ENCODE data around the gene LGALS14. TPM values are rescaled to one million over a fixed set of nuclear protein-coding genes. Genes with fewer than 3 reads are reported as not detected.
"Not testable (repeated sequence)": the region's sequence is repeated elsewhere in the genome, so short reads cannot be mapped to it uniquely, and the experiment has no call there.

The LGALS14 gene
- total RNA-seq, 2 experiments from 2014 or later: not detected

DNA sequence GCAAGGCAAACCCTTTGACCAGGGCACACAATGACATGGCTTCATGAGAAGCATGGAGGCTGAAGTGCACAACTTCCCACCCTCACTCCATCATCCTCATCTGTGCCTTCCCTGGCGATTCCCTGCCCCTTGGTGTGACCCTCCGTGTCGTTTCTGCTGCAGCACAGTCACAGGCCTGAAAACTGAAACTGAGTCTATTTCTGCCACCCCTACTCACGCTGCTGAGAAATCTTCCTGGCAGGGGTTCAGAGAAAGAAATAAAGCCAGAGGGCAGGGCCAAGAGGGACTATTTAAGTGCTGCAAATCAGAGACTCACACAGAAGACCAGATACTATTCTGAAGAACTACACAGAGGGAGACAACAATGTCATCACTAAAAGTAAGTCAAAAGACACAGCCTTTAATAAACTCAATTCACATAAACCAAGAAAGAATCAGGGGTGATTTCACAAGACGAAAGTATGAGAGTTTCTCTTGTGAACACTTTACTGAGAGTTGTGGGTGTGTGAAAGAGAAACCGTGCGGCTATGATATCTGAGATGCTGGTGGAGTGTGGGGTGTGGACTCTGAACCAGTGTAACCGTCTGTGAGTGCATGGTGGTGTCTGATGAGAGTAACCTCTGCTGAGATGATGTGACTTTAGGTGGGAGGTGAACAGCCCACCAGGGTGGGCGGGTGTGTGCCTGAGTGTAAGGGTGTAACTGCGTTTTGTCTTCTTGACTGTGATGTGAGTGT is 25.1 kb upstream of the LGALS14 start:
- peak overlapping the region; percentile 73 for H3K4me3 Mint-ChIP-seq
- peak overlapping the region; percentile 83 for H3K27ac Mint-ChIP-seq
- no peak for ATAC-seq (ENCODE audit: low read depth)
- no peak for DNase-seq
- no peaks in the 10 kb centered on the region for H3K9me3 Mint-ChIP-seq
- peaks cover 4% of the 10 kb centered on the region for H3K27me3 Mint-ChIP-seq
- POLR2A ChIA-PET: no interaction called here
- peaks cover 2% of the 10 kb centered on the region for H3K36me3 Mint-ChIP-seq
- H3K4me1 Mint-ChIP-seq: peaks cover 38% of the 10 kb centered on the region

GRCh38 chr19:39679791-39680168 is 24.5 kb upstream of the LGALS14 start:
- H3K36me3 Mint-ChIP-seq: peaks cover 2% of the 10 kb centered on the region
- peaks cover 38% of the 10 kb centered on the region for H3K4me1 Mint-ChIP-seq
- H3K27me3 Mint-ChIP-seq: peaks cover 4% of the 10 kb centered on the region
- POLR2A ChIA-PET: no interaction called here
- no peaks in the 10 kb centered on the region for H3K9me3 Mint-ChIP-seq
- peak overlapping the region; percentile 83 for H3K27ac Mint-ChIP-seq
- ATAC-seq (ENCODE audit: low read depth): no peak
- DNase-seq: no peak
- H3K4me3 Mint-ChIP-seq: peak overlapping the region; percentile 73

GRCh38 chr19:39680593-39680992 is 23.7 kb upstream of the LGALS14 start:
- Mint-ChIP-seq H3K27me3 (peaks cover 4% of the 10 kb centered on the region), H3K36me3 (peaks cover 2% of the 10 kb centered on the region), H3K9me3 (no peaks in the 10 kb centered on the region), H3K4me1 (peaks cover 32% of the 10 kb centered on the region), H3K27ac (no peak overlapping the region), H3K4me3 (no peak overlapping the region)
- ATAC-seq (ENCODE audit: low read depth) (no peak), DNase-seq (no peak)
- POLR2A ChIA-PET: no interaction called here

- H3K27me3 Mint-ChIP-seq: peaks cover 4% of the 10 kb centered on the region
- peaks cover 6% of the 10 kb centered on the region for H3K36me3 Mint-ChIP-seq
- no peak overlapping the region for H3K27ac Mint-ChIP-seq
- H3K9me3 Mint-ChIP-seq: peaks cover 2% of the 10 kb centered on the region
- DNase-seq (no peak), ATAC-seq (ENCODE audit: low read depth) (no peak)
- peaks cover 28% of the 10 kb centered on the region for H3K4me1 Mint-ChIP-seq
- H3K4me3 Mint-ChIP-seq: no peak overlapping the region
- POLR2A ChIA-PET: no interaction called here
Measured at GRCh38 chr19:39681416-39681815, 22.9 kb upstream of the LGALS14 start.

DNA sequence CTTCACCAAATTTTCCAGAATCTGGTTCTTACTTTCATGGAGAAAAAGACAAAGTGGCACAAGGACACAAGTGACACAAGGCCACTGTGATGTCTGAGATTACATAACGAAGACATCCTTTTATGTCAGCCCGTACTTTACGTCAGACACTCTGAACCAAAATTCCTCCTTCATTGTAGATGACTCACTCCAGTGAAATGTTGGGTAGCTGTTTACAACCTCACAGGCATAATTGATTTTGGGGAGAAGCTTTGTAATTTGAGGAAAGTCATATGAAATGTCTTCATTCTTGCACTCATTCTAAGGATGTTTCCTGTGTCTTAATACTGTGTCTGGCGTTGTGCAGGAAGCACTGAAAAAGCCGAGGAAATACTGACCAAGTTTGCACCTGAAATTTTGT is 20.0 kb upstream of the LGALS14 start:
- POLR2A ChIA-PET: no interaction called here
- ATAC-seq (ENCODE audit: low read depth) (no peak), DNase-seq (no peak)
- Mint-ChIP-seq H3K27ac (no peak overlapping the region), H3K27me3 (peaks cover 4% of the 10 kb centered on the region), H3K4me3 (no peak overlapping the region), H3K9me3 (peaks cover 3% of the 10 kb centered on the region), H3K36me3 (peaks cover 9% of the 10 kb centered on the region), H3K4me1 (peaks cover 13% of the 10 kb centered on the region)

- Mint-ChIP-seq H3K4me3 (no peak overlapping the region), H3K36me3 (peaks cover 9% of the 10 kb centered on the region), H3K27me3 (peaks cover 15% of the 10 kb centered on the region), H3K27ac (no peak overlapping the region), H3K9me3 (peaks cover 8% of the 10 kb centered on the region), H3K4me1 (peaks cover 6% of the 10 kb centered on the region)
- no peak for DNase-seq
- ATAC-seq (ENCODE audit: low read depth): no peak
- POLR2A ChIA-PET: no interaction called here
Measured at GRCh38 chr19:39686739-39687138, 17.5 kb upstream of the LGALS14 start.

- H3K9me3 Mint-ChIP-seq; DNase-seq; H3K36me3 Mint-ChIP-seq; ATAC-seq (ENCODE audit: low read depth); POLR2A ChIA-PET; H3K4me3 Mint-ChIP-seq; H3K4me1 Mint-ChIP-seq; H3K27ac Mint-ChIP-seq: not testable (repeated sequence)
- peaks cover 14% of the 10 kb centered on the region for H3K27me3 Mint-ChIP-seq
Measured at GRCh38 chr19:39688637-39689036, 15.6 kb upstream of the LGALS14 start.

DNA sequence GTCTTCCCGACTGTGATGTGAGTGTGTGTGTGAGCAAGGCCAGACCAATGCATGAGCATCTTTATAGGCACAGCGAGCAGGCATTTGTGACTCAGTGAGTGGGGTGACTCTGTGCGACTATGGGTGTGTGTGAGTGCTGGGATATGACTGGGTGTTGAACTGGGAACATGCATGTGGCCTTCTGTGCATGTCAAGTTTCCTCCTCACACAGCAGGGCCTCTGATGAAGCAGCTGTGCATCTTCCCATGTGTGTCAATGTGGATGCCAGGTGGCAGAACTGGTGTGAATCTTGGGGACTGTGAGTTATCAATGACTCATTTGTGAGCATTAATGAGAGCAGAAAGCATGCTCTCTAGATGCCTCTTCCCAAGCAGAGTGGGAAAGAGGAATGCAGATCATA is 12.1 kb upstream of the LGALS14 start:
- H3K27me3 Mint-ChIP-seq: peaks cover 17% of the 10 kb centered on the region
- no peaks in the 10 kb centered on the region for H3K36me3 Mint-ChIP-seq
- H3K4me3 Mint-ChIP-seq: no peak overlapping the region
- no peak overlapping the region for H3K27ac Mint-ChIP-seq
- peaks cover 5% of the 10 kb centered on the region for H3K9me3 Mint-ChIP-seq
- POLR2A ChIA-PET: no interaction called here
- ATAC-seq (ENCODE audit: low read depth): no peak
- no peaks in the 10 kb centered on the region for H3K4me1 Mint-ChIP-seq
- DNase-seq: no peak

DNA sequence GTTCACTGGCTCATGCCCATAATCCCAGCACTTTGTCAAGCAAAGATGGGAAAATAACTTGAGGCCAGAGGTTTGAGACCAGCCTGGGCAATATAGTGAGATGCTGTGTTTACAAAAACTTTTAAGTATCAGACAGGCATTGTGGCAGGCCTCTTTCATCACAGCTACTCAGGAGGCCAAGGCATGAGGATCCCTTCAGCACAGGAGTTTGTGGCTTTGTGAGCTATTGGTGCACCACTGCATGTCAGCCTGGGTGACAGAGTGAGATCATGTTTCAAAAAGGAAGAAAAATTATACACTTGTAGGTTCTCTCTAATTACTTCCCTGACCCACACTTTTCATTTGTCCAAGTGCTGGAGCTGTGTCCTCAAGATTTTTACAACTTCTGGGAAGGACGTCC is 11.5 kb upstream of the LGALS14 start:
- Mint-ChIP-seq H3K36me3 (no peaks in the 10 kb centered on the region), H3K9me3 (peaks cover 5% of the 10 kb centered on the region), H3K4me3 (no peak overlapping the region), H3K27me3 (peaks cover 17% of the 10 kb centered on the region), H3K27ac (no peak overlapping the region), H3K4me1 (no peaks in the 10 kb centered on the region)
- DNase-seq (no peak), ATAC-seq (ENCODE audit: low read depth) (no peak)
- POLR2A ChIA-PET: no interaction called here

DNA sequence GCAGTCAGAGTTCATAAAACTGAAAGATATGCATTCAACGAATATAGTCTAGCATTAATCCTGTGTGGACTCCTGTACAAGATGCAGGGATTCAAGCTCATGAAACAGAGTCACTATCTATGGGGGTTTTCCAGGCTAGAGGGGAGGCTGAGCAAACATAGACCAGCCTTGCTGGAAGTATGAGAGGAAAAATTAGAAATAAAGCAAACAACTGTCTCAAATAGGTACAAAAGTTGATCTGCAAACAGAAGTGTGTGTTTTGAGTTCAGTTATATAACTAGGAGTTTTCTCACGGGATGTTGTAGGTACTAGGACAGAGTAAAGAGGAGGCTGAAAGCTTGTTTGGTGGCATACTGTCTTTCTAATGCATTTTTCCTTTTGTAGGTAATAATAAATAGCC is 8.5 kb upstream of the LGALS14 start:
- POLR2A ChIA-PET: no interaction called here
- no peaks in the 10 kb centered on the region for H3K36me3 Mint-ChIP-seq

GRCh38 chr19:39696387-39696786 is 7.9 kb upstream of the LGALS14 start:
- POLR2A ChIA-PET: no interaction called here
- no peak for ATAC-seq (ENCODE audit: low read depth)
- no peak overlapping the region for H3K27ac Mint-ChIP-seq
- H3K27me3 Mint-ChIP-seq: peaks cover 12% of the 10 kb centered on the region
- no peaks in the 10 kb centered on the region for H3K4me1 Mint-ChIP-seq
- no peak for DNase-seq
- H3K9me3 Mint-ChIP-seq: no peaks in the 10 kb centered on the region
- H3K36me3 Mint-ChIP-seq: no peaks in the 10 kb centered on the region
- H3K4me3 Mint-ChIP-seq: no peak overlapping the region

More for the DNA sequence above, 8.5 kb upstream of the LGALS14 start:
- Mint-ChIP-seq H3K27ac (no peak overlapping the region), H3K9me3 (no peaks in the 10 kb centered on the region), H3K27me3 (peaks cover 11% of the 10 kb centered on the region), H3K4me3 (no peak overlapping the region), H3K4me1 (no peaks in the 10 kb centered on the region)
- DNase-seq (no peak), ATAC-seq (ENCODE audit: low read depth) (no peak)

- Mint-ChIP-seq H3K27me3 (peaks cover 12% of the 10 kb centered on the region), H3K9me3 (no peaks in the 10 kb centered on the region), H3K4me1 (no peaks in the 10 kb centered on the region), H3K4me3 (no peak overlapping the region), H3K27ac (no peak overlapping the region), H3K36me3 (no peaks in the 10 kb centered on the region)
- DNase-seq: no peak
- POLR2A ChIA-PET: no interaction called here
- no peak for ATAC-seq (ENCODE audit: low read depth)
Measured at GRCh38 chr19:39698535-39698934, 5.7 kb upstream of the LGALS14 start.

GRCh38 chr19:39701291-39701690 is 3.0 kb upstream of the LGALS14 start:
- no peak for ATAC-seq (ENCODE audit: low read depth)

DNA sequence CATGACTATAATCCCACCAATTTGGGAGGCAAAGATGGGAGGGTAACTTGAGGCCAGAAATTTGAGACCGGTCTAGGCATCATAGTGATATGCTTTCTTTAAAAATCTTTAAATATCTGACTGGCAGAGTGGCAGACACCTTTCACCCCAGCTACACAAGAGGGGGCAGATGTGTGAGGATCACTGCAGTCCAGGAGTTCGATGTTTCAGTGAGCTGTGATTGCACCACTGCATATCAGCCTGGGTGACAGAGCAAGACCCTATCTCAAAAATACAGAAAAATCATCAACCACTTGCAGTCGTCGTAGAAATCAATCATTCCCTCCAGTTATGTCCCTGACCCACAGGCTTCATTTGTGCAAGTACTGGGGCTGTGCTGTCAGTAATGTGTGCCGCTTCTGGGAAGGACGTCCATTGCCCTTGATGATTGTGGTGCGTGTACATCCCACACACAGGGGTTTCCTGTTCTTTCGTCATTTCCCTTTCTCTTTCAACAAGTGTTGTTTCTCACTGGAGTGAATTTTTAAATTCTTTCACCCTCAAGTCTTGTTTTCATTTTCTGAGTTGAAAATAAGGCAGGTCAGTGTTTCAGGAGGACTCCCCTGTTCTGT is 1.4 kb downstream of the LGALS14 start:
- ATAC-seq (ENCODE audit: low read depth) (no peak), DNase-seq (no peak)
- Mint-ChIP-seq H3K4me1 (peaks cover 5% of the 10 kb centered on the region), H3K9me3 (peaks cover 11% of the 10 kb centered on the region), H3K27ac (peak overlapping the region; percentile 84), H3K27me3 (peaks cover 6% of the 10 kb centered on the region), H3K36me3 (peaks cover 6% of the 10 kb centered on the region), H3K4me3 (peak overlapping the region; percentile 21)
- POLR2A ChIA-PET: no interaction called here

More at GRCh38 chr19:39701291-39701690, 3.0 kb upstream of the LGALS14 start:
- no peak for DNase-seq
- POLR2A ChIA-PET: no interaction called here
- H3K27ac Mint-ChIP-seq: no peak overlapping the region
- H3K4me1 Mint-ChIP-seq: peaks cover 5% of the 10 kb centered on the region
- peaks cover 2% of the 10 kb centered on the region for H3K36me3 Mint-ChIP-seq
- no peak overlapping the region for H3K4me3 Mint-ChIP-seq
- H3K9me3 Mint-ChIP-seq: peaks cover 3% of the 10 kb centered on the region
- peaks cover 8% of the 10 kb centered on the region for H3K27me3 Mint-ChIP-seq
